Erythroblast (primary cell): ENCODE results near the gene TSHZ1.

Source experiments
- GATA1 ChIP-seq: IDR thresholded peaks from 2 replicates; pipeline ENCODE4 v1.6.1; 2011; ENCODE audit warnings: low read depth, mild to moderate bottlenecking, control low read depth, low read length, moderate library complexity
- POLR2A ChIP-seq: IDR thresholded peaks from 2 replicates; pipeline ENCODE4 v1.6.1; 2011; ENCODE audit warnings: mild to moderate bottlenecking, low read length

DNA sequence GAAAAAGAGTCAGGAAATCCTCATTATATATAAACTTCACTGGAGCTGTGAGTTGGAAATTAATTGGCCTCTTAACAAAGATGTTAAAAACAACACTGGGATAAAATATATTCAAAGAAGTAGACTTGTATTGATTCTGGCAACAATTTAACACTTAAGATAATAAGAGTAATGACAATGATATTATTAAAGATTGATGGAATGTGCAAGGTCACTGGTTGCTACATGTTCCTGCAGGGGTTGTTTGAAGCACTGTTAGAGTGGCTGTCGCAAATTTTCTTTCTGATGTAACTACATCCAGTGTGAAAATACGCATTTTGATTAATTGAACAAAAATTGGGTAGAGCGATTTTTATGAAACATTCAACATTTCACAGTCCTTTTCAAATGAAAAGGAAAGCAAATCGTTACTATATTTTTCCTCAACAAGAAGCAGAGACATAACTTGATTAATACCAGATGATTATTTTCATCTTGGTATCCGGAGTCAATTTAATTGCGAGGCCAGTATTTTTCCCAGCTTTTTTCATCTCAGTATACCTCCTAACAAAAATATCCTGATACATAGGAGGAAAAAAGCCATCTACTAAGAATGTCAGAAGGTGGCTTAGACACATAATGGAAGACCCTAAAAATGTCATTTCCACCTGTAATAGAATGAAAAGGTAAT lies 7.8 kb upstream of the TSHZ1 start:
- TF ChIP-seq POLR2A (no peak), GATA1 (no peak)
